HG02981 (cell line): Measurements from ENCODE around the gene ASGR1.
"Not testable (repeated sequence)": the region's sequence is repeated elsewhere in the genome, so short reads cannot be mapped to it uniquely, and the experiment has no call there.

Source experiments
- ATAC-seq: cut with Tn5 transposase; IDR thresholded peaks from one replicate; pipeline ENCODE4 v1.9.1; 2021; ENCODE audit warnings: mild to moderate bottlenecking, moderate library complexity; ENCODE audit not compliant: unreplicated experiment

The ASGR1 gene

GRCh38 chr17:7191571-7192270 lies 12.6 kb upstream of the ASGR1 start:
- no peak for ATAC-seq

- ATAC-seq, result no peak
Observed at GRCh38 chr17:7191069-7191468, 11.9 kb upstream of the ASGR1 start.

- ATAC-seq, result no peak
Observed at GRCh38 chr17:7190276-7190917, 11.2 kb upstream of the ASGR1 start.

- no peak for ATAC-seq
Observed at GRCh38 chr17:7186241-7186640, 7.1 kb upstream of the ASGR1 start.

GRCh38 chr17:7184647-7185046 lies 5.5 kb upstream of the ASGR1 start:
- ATAC-seq, result no peak

GRCh38 chr17:7184091-7184488 lies 4.9 kb upstream of the ASGR1 start:
- ATAC-seq, result no peak

GRCh38 chr17:7183433-7184090 lies 4.4 kb upstream of the ASGR1 start:
- no peak for ATAC-seq

GRCh38 chr17:7182101-7182500 lies 2.9 kb upstream of the ASGR1 start:
- ATAC-seq, result not testable (repeated sequence)

GRCh38 chr17:7178973-7179316 lies 225 bp downstream of the ASGR1 start:
- no peak for ATAC-seq

- ATAC-seq, result no peak
Observed at GRCh38 chr17:7177954-7178477, 1.2 kb downstream of the ASGR1 start.

- no peak for ATAC-seq
Observed at GRCh38 chr17:7177191-7177953, 1.8 kb downstream of the ASGR1 start.

- ATAC-seq, result no peak
Observed at GRCh38 chr17:7176841-7177190, 2.4 kb downstream of the ASGR1 start.

GRCh38 chr17:7176107-7176840 lies 2.9 kb downstream of the ASGR1 start:
- no peak for ATAC-seq

- ATAC-seq, result no peak
Observed at GRCh38 chr17:7175330-7175733, 3.8 kb downstream of the ASGR1 start.

GRCh38 chr17:7174603-7175326 lies 4.4 kb downstream of the ASGR1 start:
- ATAC-seq, result no peak

- no peak for ATAC-seq
Observed at GRCh38 chr17:7173687-7174602, 5.2 kb downstream of the ASGR1 start.

- ATAC-seq, result not testable (repeated sequence)
Observed at GRCh38 chr17:7172522-7173191, 6.5 kb downstream of the ASGR1 start.

GRCh38 chr17:7169565-7169908 lies 9.6 kb downstream of the ASGR1 start:
- ATAC-seq, result not testable (repeated sequence)
